GM12864 (cell line): ENCODE results near the gene RUVBL2.
A peak's percentile ranks its signal among the peaks of the same experiment; 100 is the strongest.

Experiments
- DNase-seq: peaks from one replicate; pipeline ENCODE4 v3.0.0-alpha.2; 2011; ENCODE audit warnings: low read depth
- H3K4me3 ChIP-seq: 2 replicates; pipeline ENCODE4 v1.5.1; 2011; ENCODE audit warnings: mild to moderate bottlenecking, low read depth, low read length, control low read depth
- CTCF ChIP-seq: IDR thresholded peaks from 2 replicates; pipeline ENCODE4 v1.5.1; 2011; ENCODE audit warnings: low read depth, mild to moderate bottlenecking, moderate library complexity, low read length, control low read depth, inconsistent platforms; ENCODE audit errors: missing control alignments

The RUVBL2 gene

GRCh38 chr19:48950830-48951519 is 42.7 kb upstream of the RUVBL2 start:
- no peak overlapping the region for H3K4me3 ChIP-seq
- DNase-seq, result no peak
- TF ChIP-seq CTCF, result no peak

GRCh38 chr19:48953141-48953540 is 40.5 kb upstream of the RUVBL2 start:
- DNase-seq, result no peak
- no peak for TF ChIP-seq CTCF
- H3K4me3 ChIP-seq, result no peak overlapping the region

GRCh38 chr19:48953990-48954594 is 39.6 kb upstream of the RUVBL2 start:
- no peak for TF ChIP-seq CTCF
- no peak for DNase-seq
- peak overlapping the region; percentile 80 for H3K4me3 ChIP-seq

- no peak for TF ChIP-seq CTCF
- peak within 1 kb of the TSS; percentile 80 for H3K4me3 ChIP-seq
- peak; percentile 86 for DNase-seq
These were observed 38.9 kb upstream of the RUVBL2 start, which contains the start of gene BAX for GRCh38 chr19:48954595-48955307. Gene BAX, plus strand, starts transcription at chr19:48954875. Its CDS starts 54 bp downstream, at chr19:48954929.

- H3K4me3 ChIP-seq, result peak overlapping the region; percentile 80
- no peak for TF ChIP-seq CTCF
- no peak for DNase-seq
These were observed 38.3 kb upstream of the RUVBL2 start for GRCh38 chr19:48955308-48955958.

- no peak for TF ChIP-seq CTCF
- H3K4me3 ChIP-seq, result no peak overlapping the region
- no peak for DNase-seq
These were observed 35.7 kb upstream of the RUVBL2 start for GRCh38 chr19:48958006-48958405.
